Chondrocyte (in vitro differentiated cells): Measurements from ENCODE around the gene NEK2. TPM values are rescaled to one million over a fixed set of nuclear protein-coding genes. Genes with fewer than 3 reads are reported as not detected.

ENCODE experiments used
- DNase-seq: peaks from one replicate; pipeline ENCODE4 v3.0.0; 2021; ENCODE audit warnings: mixed read lengths, low spot score
- H3K27ac Mint-ChIP-seq: one replicate; pipeline ENCODE4 v1.8.0; 2021; ENCODE audit warnings: mild to moderate bottlenecking, moderate library complexity, mixed read lengths; ENCODE audit not compliant: unreplicated experiment
- H3K27me3 Mint-ChIP-seq: 2 replicates; pipeline ENCODE4 v1.8.0; 2021; ENCODE audit warnings: low read depth, mixed read lengths
- H3K36me3 Mint-ChIP-seq: 2 replicates; pipeline ENCODE4 v1.8.0; 2021; ENCODE audit warnings: low read depth, mixed read lengths
- H3K4me1 Mint-ChIP-seq: 2 replicates; pipeline ENCODE4 v1.8.0; 2021; ENCODE audit warnings: low read depth, mild to moderate bottlenecking, mixed read lengths
- H3K4me3 Mint-ChIP-seq: one replicate; pipeline ENCODE4 v1.8.0; 2021; ENCODE audit warnings: mild to moderate bottlenecking, moderate library complexity, mixed read lengths; ENCODE audit not compliant: unreplicated experiment
- H3K9me3 Mint-ChIP-seq: 2 replicates; pipeline ENCODE4 v1.8.0; 2021; ENCODE audit warnings: low read depth, mixed read lengths
- CTCF ChIP-seq: fragments of 200-600 bp; sonication (generic); IDR thresholded peaks from 2 replicates; pipeline ENCODE4 v1.5.0; 2021; ENCODE audit warnings: antibody characterized with exemption, mild to moderate bottlenecking, moderate library complexity
- total RNA-seq: library from RNA; stranded (reverse); gene quantifications from 3 replicates; pipeline ENCODE4 v1.2.1, GENCODE V29; 2021

NEK2 gene
- total RNA-seq, 1 donor from 2014 or later, result 3.2 TPM

GRCh38 chr1:211715971-211716370 is 40.5 kb upstream of the NEK2 start:
- no peak overlapping the region for H3K27ac Mint-ChIP-seq
- TF ChIP-seq CTCF, result no peak
- H3K4me3 Mint-ChIP-seq, result no peak overlapping the region
- no peaks in the 10 kb centered on the region for H3K36me3 Mint-ChIP-seq
- no peaks in the 10 kb centered on the region for H3K9me3 Mint-ChIP-seq
- no peak for DNase-seq
- H3K4me1 Mint-ChIP-seq, result no peaks in the 10 kb centered on the region
- no peaks in the 10 kb centered on the region for H3K27me3 Mint-ChIP-seq

GRCh38 chr1:211714154-211714553 is 38.7 kb upstream of the NEK2 start:
- Mint-ChIP-seq H3K9me3 (no peaks in the 10 kb centered on the region), H3K4me3 (no peak overlapping the region), H3K27ac (no peak overlapping the region), H3K36me3 (no peaks in the 10 kb centered on the region), H3K27me3 (no peaks in the 10 kb centered on the region), H3K4me1 (no peaks in the 10 kb centered on the region)
- no peak for DNase-seq
- no peak for TF ChIP-seq CTCF

GRCh38 chr1:211713231-211713630 is 37.8 kb upstream of the NEK2 start:
- no peak overlapping the region for H3K4me3 Mint-ChIP-seq
- H3K4me1 Mint-ChIP-seq, result no peaks in the 10 kb centered on the region
- H3K9me3 Mint-ChIP-seq, result no peaks in the 10 kb centered on the region
- no peaks in the 10 kb centered on the region for H3K27me3 Mint-ChIP-seq
- TF ChIP-seq CTCF, result no peak
- DNase-seq, result no peak
- H3K27ac Mint-ChIP-seq, result no peak overlapping the region
- H3K36me3 Mint-ChIP-seq, result no peaks in the 10 kb centered on the region

GRCh38 chr1:211711315-211711705 is 35.9 kb upstream of the NEK2 start:
- TF ChIP-seq CTCF, result no peak
- Mint-ChIP-seq H3K4me3 (no peak overlapping the region), H3K27ac (no peak overlapping the region), H3K27me3 (no peaks in the 10 kb centered on the region), H3K9me3 (no peaks in the 10 kb centered on the region), H3K4me1 (no peaks in the 10 kb centered on the region), H3K36me3 (no peaks in the 10 kb centered on the region)
- DNase-seq, result no peak

- Mint-ChIP-seq H3K27ac (no peak overlapping the region), H3K9me3 (no peaks in the 10 kb centered on the region), H3K36me3 (no peaks in the 10 kb centered on the region), H3K4me3 (no peak overlapping the region), H3K27me3 (no peaks in the 10 kb centered on the region), H3K4me1 (no peaks in the 10 kb centered on the region)
- DNase-seq, result no peak
- TF ChIP-seq CTCF, result no peak
Observed at GRCh38 chr1:211710566-211711314, 35.3 kb upstream of the NEK2 start.
